HG02623 (cell line): ENCODE measurements around the gene ESYT1.
"Not testable (repeated sequence)": the region's sequence is repeated elsewhere in the genome, so short reads cannot be mapped to it uniquely, and the experiment has no call there.

Source experiments
- ATAC-seq: cut with Tn5 transposase; IDR thresholded peaks from one replicate; pipeline ENCODE4 v1.9.1; 2021; ENCODE audit warnings: moderate library complexity; ENCODE audit not compliant: unreplicated experiment

The ESYT1 gene

GRCh38 chr12:56155256-56155845 lies 27.3 kb downstream of the ESYT1 start:
- ATAC-seq = no peak

GRCh38 chr12:56156464-56157200 lies 28.6 kb downstream of the ESYT1 start:
- not testable (repeated sequence) for ATAC-seq

GRCh38 chr12:56157201-56158028 lies 29.3 kb downstream of the ESYT1 start:
- ATAC-seq = peak; percentile 30

DNA sequence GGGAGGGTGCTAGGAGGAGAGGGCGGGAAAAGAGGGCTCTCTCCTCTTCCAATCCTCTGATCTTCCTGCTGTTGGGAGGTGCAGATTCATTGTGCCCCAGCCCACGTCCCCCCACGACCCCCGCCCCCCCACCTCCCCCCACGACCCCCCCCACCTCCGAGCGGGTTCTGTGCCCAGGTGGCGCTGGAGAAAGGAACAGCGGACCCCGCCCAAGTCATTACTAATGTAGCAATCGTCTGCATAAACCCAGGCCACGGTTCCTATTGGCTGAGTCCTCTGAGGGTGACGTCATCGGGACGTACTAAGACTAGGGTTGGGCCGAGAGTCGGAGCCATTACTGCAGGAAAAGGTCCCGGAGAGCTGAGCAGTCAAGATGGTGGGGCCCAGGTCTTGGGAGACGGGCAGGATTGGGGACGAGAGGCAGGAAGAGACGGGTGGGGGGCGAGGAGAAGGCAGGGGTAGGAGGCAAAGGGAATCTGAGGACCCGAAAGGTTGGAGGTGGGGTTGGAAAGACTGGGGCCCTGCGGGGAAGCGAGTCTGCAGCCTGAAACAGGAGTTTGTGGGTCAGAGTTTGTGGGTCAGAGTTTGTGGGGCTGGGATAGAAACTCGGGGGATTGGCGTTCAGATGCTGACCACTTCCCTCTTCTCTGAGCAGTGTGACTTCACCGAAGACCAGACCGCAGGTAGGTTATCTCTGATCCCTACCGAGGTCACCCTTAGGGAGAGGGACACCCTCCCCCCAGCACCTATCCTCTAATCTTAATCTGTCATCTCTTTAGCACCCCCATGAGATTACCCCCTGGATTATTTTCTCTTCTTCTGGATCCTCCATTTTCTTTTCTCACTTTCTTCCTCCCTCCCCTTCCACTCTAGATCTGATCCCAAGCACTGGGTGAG lies 30.2 kb downstream of the ESYT1 start, which contains the start of gene MYL6:
TSS of gene MYL6 (plus strand) at position 331 of the 897 bp plus-strand sequence. CDS start at position 374, 43 bp downstream.
- peak; percentile 79 for ATAC-seq

- no peak for ATAC-seq
Observed at GRCh38 chr12:56158926-56159461, 30.9 kb downstream of the ESYT1 start.

- ATAC-seq = no peak
Observed at GRCh38 chr12:56159482-56160192, 31.6 kb downstream of the ESYT1 start.

- no peak for ATAC-seq
Observed at GRCh38 chr12:56160193-56160763, 32.2 kb downstream of the ESYT1 start.

GRCh38 chr12:56160894-56161689 lies 33.0 kb downstream of the ESYT1 start:
- no peak for ATAC-seq

DNA sequence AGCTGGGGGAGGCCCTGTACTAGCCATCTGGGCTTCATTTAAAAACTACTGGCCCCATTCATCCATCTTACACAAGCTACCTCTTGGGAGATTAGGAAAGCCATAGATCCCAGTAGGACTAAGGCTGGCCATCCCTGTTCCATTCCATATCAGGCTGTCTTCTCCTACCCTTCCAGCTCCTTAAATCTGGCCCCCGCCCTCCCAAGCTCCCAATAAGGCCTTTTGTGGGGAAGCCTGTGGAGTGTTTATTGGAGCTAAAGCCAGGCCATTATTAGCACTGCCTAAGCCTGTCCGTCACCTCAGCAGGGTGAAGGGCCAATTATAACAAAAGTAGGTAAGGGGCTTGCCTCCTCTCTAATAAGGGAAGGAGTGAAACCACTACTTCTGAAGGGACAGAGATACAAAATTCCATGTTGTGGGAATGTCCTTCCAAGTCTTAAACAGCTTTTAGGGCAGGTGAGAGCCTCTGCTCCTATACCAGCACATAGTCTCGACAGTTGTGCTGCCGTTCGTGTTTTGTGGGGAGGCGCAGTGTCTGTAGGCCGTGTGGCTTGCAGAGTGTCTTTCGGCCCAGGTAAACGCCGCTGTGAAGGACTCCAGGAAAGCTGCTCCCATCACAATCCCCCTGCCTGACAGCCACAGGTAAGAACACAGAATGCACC lies 33.8 kb downstream of the ESYT1 start:
- no peak for ATAC-seq

DNA sequence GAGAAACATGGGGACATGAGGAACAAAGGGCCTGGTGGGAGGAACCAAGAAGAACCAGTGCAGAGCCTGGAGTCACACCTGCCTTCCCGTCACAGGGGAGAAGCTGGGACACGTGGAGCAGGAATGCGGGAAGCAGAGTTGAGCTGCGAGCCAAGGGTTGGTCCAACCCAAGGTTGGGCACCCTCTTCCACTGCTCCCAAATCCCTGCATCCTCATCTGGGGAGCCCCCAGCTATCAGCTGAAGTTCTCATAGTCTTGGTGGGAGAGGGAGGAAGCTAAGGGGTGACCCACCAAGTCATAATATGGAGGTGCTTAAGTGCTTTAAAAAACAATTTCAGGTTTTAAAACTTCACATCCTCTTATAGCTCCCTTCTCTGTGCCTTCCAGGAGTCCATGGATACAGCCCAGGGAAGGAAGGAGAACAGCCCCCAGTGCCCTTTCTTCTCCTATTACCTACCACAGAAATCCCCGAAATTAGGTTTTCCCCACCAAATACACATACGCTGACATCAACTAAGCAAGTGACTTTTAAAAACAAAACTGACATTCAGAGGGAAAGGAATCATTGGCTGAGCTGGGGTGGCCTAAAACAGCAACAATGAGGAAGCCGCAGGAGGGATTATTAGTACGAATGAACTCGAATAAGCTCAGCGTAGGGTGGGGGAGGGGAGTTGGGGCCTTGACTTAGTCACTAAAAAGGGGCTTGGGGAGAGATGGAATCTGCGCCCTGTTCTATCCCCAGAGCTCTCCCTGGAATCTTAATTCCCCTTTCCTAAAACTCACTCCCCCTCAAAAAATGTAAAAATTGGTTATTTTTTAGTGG lies 34.6 kb downstream of the ESYT1 start:
- ATAC-seq = no peak

DNA sequence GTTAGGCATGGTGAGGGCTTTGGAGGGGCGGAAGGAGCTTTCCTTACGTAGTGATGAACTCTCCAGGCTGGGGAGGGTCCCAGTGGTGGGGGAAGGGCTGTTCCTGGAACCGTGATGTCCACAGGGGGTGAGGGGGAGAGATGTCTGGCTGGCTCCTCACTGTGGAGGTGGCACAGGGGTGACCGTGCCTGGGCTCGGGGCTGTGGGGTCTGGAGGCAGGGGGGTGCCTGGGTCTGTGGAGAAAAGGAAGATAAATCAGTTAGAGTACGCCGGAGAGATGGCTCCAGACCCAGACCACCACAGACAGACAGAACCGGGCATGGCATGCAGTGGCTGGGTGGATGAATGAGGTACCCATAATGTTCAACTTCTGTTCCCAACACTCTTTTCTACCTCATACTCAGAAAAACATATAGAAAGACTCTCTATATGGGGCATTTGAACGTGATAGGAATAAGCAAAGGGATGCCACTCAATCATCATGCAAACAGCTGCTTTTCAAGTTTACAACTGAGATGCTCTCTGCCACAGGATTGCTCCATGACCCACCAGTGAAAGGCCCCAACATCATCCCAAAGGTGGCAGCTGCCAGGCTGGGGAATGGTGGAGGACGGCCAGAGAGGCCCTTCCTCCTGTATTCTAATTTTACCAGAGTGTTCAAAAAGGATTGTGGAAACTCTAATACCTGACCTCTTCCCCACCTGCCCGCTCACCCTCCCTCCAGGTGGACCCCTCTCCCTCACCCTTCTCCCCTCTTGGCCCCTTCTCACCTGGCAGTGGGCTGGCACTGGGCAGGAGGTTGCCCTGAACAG lies 35.7 kb downstream of the ESYT1 start:
- no peak for ATAC-seq

- no peak for ATAC-seq
Observed at GRCh38 chr12:56164345-56164729, 36.3 kb downstream of the ESYT1 start.

GRCh38 chr12:56165369-56165768 lies 37.3 kb downstream of the ESYT1 start:
- ATAC-seq = no peak

DNA sequence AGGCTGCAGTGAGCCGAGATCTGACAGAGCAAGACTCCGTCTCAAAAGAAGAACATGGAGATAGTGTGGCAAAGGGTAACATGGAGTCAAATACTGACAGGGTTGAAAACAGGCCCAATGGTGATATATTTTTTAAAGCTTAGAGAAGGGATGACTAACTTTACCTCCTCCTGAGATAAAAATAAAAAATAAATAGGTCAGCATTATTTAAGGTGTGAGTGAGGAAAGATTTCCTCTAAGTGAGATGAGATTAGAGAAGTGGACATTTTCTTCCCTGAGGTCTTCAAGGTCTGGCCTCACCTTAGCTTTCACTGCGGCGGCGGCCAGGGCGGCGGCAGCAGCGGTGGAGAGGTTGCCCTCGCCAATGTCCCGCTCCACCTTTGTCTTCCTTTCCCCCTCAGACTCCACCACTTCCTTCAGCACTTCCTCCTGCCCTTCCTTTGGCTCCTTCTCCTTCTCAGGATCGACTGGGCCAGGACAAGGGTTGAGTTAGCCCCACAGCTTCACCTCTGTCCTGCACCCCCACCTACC lies 41.2 kb downstream of the ESYT1 start:
- ATAC-seq = no peak

DNA sequence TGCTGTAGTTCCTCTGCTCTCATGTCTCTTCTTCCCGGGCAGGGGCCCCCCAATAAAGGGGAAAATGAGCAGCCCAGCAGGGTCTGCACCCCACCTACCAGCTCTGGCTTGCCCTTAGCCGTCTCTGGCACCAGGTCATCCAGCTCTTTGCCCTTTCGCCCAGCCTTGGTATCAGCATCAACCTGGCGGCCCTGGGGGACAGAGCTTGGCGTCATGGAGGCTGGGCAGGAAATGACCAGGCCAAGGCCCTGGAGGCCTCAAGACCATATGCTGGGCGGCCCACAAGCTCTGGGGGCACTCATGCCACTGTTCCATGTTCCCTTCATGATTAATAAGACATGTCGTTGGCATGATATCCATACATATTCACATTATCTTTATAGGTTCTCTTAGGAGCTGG lies 44.8 kb downstream of the ESYT1 start:
- no peak for ATAC-seq

GRCh38 chr12:56178347-56178746 lies 50.3 kb downstream of the ESYT1 start:
- ATAC-seq = no peak
